UCSD-AML1 (cell line): Measurements from ENCODE around the gene KCNQ1OT1.

Source experiments
- DNase-seq: peaks from one replicate; lab custom pipeline; 2025; ENCODE audit not compliant: unreplicated experiment; lab: John Stamatoyannopoulos, UW

KCNQ1OT1 gene

GRCh38 chr11:2737226-2737590 is 37.4 kb upstream of the KCNQ1OT1 start:
- no peak for DNase-seq

DNA sequence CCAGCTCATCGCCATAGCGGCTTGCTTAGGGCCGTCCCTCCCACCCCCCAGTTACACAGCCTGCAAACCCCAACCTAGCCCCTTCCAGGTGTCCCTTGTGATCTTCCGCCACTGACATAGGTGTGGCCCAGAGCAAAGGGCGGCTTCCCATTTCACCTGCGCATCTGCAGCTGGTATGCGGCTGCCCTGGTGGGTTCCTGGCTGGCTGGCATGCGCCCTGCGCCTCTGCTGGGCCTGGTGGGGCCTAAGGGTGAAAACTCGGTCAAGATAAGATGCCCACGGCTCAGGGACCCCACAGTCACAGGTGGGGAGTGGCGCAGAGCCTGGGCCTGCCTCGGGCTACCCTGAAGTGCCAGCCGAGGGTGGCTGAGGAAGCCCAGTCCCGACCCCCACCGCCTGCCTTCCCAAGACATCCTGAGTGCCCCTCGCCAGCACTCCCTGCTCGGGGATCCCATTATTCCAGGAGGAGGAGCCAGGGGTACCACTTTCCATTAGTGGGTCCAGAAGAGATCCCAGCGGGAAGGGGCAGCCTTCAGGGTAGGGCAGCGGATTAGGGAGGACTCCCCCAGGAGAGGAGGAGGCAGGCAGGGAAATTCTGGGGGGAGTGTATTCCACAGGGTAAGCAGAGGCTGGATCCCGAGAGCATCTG is 36.9 kb upstream of the KCNQ1OT1 start:
- DNase-seq: no peak

GRCh38 chr11:2735053-2735589 is 35.3 kb upstream of the KCNQ1OT1 start:
- DNase-seq: no peak

GRCh38 chr11:2734181-2735052 is 34.6 kb upstream of the KCNQ1OT1 start:
- DNase-seq: no peak

GRCh38 chr11:2732940-2733628 is 33.3 kb upstream of the KCNQ1OT1 start:
- DNase-seq: no peak

GRCh38 chr11:2732261-2732939 is 32.6 kb upstream of the KCNQ1OT1 start:
- DNase-seq: no peak

DNA sequence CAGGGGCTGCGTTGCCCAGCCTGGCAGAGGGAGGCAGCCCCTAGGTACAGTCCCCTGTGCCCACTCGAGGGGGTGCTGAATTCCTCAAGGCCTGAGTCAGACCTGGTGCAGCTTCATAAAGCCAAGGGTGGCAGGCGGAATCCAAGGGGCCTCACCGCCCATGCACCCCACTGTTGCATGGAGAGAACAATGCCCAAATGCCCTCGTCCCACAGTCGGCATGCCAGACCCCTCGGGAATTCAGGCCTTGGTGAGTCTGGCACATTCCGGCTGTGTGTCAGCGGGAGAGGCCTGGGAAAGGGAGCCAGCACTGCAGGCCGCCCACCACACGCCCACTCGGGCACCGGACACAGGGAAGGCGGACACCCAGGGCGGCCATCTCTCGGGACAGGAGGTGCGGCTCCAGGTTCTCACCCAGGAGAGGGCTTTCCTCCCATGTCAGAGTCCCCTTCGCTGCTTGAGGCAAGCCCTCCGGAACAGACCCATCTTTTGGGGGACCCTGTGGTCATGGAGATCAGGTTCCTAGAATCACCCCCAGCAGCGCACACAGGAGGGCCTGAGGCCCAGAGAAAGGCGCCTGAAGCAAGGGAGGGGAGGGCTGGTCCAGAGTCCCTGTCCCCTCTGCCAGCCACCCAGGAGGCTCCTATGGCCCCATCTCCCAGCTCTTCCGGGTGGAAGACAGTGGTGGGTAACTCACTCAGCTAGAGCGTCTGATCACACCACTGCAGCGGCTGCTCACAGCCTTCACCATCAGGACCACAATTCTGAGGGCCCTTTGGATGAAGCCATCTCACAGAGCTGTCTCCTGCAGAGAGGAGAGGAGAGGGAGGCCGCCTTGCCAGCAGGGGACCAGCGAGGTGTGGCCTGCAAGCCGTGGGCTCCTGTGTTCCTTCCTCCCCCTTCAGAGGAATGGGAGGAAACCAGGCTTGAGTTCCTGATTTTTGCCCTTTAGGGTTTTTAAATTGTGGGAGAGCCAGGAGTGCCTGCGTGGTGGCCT is 31.6 kb upstream of the KCNQ1OT1 start:
- DNase-seq: no peak

DNA sequence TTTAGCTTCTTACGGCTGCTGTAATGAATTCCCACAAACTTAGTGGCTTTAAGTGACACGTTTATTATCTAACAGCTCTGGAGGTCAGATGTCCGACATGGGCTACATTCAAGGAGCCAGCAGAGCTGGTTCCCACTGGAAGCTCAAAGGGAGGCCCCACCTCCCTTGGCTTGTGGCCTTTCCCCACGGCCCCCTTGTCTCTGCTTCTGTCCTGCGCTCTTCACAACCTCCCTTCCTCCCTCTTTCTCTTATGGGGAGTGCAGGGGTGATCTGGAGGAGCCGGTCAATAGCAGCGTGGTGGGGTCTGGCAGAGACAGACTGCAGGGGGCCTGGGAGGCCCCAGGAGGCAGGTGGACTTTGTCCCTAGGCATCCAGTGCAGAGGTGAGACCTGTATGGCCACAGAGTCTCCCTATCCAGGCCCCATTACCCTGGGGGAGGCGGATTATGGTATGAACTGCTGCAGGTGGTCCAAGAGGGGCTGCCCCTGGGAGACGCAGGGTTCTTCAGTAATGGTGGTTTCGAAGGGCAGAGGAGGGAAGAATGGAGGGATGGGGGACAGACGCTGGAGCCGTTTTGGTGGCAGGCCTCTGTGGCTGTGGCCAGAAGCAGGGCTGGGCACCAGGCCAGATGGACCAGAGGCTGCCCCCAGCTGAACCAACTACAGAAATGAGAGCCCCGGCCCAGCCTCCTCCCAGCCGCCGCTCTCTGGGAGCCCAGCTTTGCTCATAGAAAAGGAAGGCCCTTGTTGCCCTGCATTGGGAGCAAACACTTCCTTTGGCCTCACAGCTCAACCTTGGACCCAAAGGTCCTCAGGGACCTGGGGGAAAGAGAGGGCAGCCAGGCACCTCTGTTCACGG is 30.7 kb upstream of the KCNQ1OT1 start:
- DNase-seq: no peak

- no peak for DNase-seq
Measured at GRCh38 chr11:2729841-2730240, 30.0 kb upstream of the KCNQ1OT1 start.

DNA sequence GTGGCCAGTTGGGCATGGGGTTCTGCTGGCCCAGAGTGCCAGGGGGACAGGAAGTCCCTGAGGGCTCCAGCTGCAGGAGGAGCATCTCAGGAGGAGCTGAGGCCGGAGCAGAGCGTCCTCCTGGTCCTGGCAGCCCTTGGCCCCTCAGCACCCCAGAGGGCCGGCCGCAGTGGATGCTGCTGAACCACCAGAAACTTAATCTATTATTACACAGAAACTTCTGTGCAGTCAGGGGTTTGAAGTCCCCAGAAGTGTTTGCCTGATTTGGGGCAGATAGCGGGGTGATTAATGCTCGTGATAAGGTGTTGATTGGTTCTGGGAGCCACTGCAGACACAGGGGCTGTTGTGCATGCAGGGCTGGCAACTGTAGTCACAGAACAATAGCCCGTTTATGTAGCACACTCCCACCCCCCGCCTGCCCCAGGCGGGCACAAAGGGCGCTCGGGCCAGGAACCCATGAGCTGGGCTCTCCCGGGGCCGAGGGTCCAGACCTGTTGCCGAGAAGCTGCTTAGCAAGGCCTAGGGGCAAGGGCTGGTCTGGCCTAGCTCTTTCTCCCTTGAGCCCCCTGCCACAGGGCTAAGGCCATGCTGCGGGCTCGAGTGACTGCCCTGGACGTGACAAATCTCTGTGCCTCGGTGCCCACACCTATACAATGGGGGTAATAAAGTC is 29.0 kb upstream of the KCNQ1OT1 start:
- DNase-seq: no peak

DNA sequence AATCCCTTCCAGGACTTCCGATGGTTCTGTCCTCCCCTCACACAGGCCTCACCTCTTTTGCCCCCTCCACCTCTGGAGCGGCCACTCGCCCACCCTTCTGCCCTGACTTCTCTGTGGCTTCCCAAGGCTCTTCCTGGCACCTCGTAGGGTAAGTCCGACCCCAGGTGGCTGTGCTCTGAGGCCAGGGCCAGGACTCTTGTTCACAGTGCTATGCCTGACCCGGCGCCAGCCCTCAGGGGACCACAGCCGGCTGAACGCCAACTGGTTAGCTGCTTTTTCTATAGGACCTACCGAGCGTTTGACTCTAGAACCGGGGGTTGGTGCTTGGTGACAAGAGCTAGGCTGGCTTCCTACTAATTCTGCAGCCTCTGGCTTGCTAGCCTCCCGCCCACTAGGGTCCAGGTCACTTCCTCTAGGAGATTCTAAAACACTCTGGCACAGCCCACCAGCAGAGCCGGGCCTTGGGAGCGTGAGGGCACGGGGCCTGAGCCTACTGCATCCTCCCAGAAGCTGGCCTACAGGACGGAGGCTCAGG is 28.4 kb upstream of the KCNQ1OT1 start:
- DNase-seq: no peak

DNA sequence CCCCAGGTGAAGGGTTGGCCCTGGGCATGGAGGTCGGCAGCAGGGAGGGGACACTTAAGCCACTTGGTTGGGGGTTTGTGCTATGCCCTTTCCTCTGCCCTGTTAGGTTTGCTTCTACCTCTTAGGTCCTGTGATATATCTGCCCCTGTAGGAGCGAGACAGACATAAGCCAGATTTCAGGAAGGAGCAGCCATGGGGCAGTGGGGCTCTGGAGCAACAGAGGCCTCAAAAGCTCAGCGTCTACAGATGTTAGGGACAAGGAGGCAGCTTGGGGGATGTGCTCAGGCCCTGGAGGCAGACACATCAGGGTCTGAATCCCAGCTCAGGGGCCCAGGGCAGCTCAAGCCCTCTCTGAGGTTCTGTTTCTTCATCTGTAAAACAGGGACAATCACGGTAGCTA is 27.2 kb upstream of the KCNQ1OT1 start:
- no peak for DNase-seq

GRCh38 chr11:2725368-2726300 is 25.8 kb upstream of the KCNQ1OT1 start:
- no peak for DNase-seq

GRCh38 chr11:2724653-2725367 is 25.0 kb upstream of the KCNQ1OT1 start:
- no peak for DNase-seq

- DNase-seq: no peak
Measured at GRCh38 chr11:2724104-2724503, 24.3 kb upstream of the KCNQ1OT1 start.

- DNase-seq: no peak
Measured at GRCh38 chr11:2722955-2723354, 23.2 kb upstream of the KCNQ1OT1 start.
